Gastroesophageal sphincter (tissue), 4 donors: ENCODE results near the gene ADCY6. TPM values are rescaled to one million over a fixed set of nuclear protein-coding genes. Genes with fewer than 3 reads are reported as not detected.

Experiments used
- ATAC-seq: fragments of 150-250 bp; one replicate; pipeline ENCODE4 v1.9.1; 2016; ENCODE audit warnings: mild to moderate bottlenecking, moderate library complexity
- H3K27ac ChIP-seq, 4 donors: fragments of 200-600 bp; sonication (generic) in 3 of 4; 1 replicate in 3 of 4; 2 replicates in 1 of 4; pipeline ENCODE4 v1.5.1; 2016 to 2019
- H3K27me3 ChIP-seq: fragments of 200-600 bp; sonication (generic); one replicate; pipeline ENCODE4 v1.5.1; 2019
- H3K36me3 ChIP-seq, 2 donors: fragments of 200-600 bp; sonication (generic); one replicate each; pipeline ENCODE4 v1.5.1; 2019; ENCODE audit warnings: control low read depth in 1 of 2
- H3K4me1 ChIP-seq, 3 donors: fragments of 200-600 bp; sonication (generic); 1 replicate in 2 of 3; 2 replicates in 1 of 3; pipeline ENCODE4 v1.5.1; 2016 to 2019; ENCODE audit warnings: control low read depth in 2 of 3
- H3K4me3 ChIP-seq, 2 donors: fragments of 200-600 bp; sonication (generic); one replicate each; pipeline ENCODE4 v1.5.1; 2019; ENCODE audit warnings: mild to moderate bottlenecking in 1 of 2, moderate library complexity in 1 of 2
- H3K9me3 ChIP-seq, 3 donors: fragments of 200-600 bp; sonication (generic); one replicate each; pipeline ENCODE4 v1.5.1; 2017 to 2019; ENCODE audit warnings: control low read depth in 2 of 3
- EP300 ChIP-seq: sonication (generic); formaldehyde crosslinking; IDR thresholded peaks from one replicate; pipeline ENCODE4 v1.6.1; 2017; ENCODE audit warnings: antibody characterized with exemption, mild to moderate bottlenecking
- POLR2A ChIP-seq, 2 donors: fragments of 450-650 bp; IDR thresholded peaks; one replicate each; pipeline ENCODE4 v1.6.1; 2017; ENCODE audit warnings: antibody characterized with exemption in 2 of 2, mild to moderate bottlenecking in 2 of 2, moderate library complexity in 1 of 2
- POLR2AphosphoS5 ChIP-seq: sonication (generic); formaldehyde crosslinking; IDR thresholded peaks from one replicate; pipeline ENCODE4 v1.6.1; 2017; ENCODE audit warnings: antibody characterized with exemption
- WGBS, 2 donors: methylation state at CpG; one replicate each; pipeline ENCODE4 v1.1.5; 2018; ENCODE audit warnings: low coverage in 1 of 2; 5-methylcytosine and 5-hydroxymethylcytosine counted together
- total RNA-seq, 4 donors: library from RNA; depleted of rRNA; stranded (reverse); fragments of >200 nt; gene quantifications; one replicate each; pipeline ENCODE4 v1.1.0, GENCODE V29; 2016
- TF ChIP-seq, protein P1 (sequence below), 4 experiments: fragments of 200-600 bp in 2 of 4; fragments of 450-650 bp in 2 of 4; sonication (generic) in 1 of 4; IDR thresholded peaks; one replicate each; pipeline ENCODE4 v1.5.1; 2017 to 2019; ENCODE audit warnings: antibody characterized with exemption in 4 of 4, mild to moderate bottlenecking in 2 of 4, moderate library complexity in 2 of 4

Gene ADCY6
- total RNA-seq, 4 donors from 2014 or later = 21.9 to 33.0 (median 29.0) TPM

DNA sequence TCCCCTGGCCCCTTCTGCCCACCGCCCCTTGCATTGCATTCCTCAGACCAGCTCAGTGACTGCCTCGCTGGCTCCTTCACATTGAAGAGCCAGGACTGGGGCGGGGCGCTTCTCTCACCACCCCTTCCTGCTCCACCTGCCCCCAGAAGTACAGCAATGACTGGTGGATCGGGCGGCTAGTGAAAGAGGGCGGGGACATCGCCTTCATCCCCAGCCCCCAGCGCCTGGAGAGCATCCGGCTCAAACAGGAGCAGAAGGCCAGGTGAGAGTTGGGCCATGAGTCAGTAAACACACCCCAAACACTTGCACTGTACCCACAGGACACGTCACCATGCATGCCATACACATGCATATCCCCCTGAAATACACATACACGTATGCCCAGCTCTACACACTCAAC is 35.2 kb upstream of the ADCY6 start:
- no peak for ATAC-seq
- Histone ChIP-seq H3K4me3 (no peak overlapping the region), H3K27me3 (no peaks in the 10 kb centered on the region), H3K36me3 (peaks cover 0 to 62% of the 10 kb centered on the region in 2 donors), H3K4me1 (peaks cover 0 to 6% (median under 1%) of the 10 kb centered on the region in 3 donors), H3K27ac (no peak overlapping the region), H3K9me3 (no peaks in the 10 kb centered on the region)
- WGBS, 2 donors = 83 to 93% methylated on average over 1 to 2 of the region's 12 CpGs
- TF ChIP-seq POLR2A (IDR thresholded peaks at IDR 0.05) (no peak), EP300 (no peak), POLR2AphosphoS5 (no peak)
- TF ChIP-seq, protein P1, sequence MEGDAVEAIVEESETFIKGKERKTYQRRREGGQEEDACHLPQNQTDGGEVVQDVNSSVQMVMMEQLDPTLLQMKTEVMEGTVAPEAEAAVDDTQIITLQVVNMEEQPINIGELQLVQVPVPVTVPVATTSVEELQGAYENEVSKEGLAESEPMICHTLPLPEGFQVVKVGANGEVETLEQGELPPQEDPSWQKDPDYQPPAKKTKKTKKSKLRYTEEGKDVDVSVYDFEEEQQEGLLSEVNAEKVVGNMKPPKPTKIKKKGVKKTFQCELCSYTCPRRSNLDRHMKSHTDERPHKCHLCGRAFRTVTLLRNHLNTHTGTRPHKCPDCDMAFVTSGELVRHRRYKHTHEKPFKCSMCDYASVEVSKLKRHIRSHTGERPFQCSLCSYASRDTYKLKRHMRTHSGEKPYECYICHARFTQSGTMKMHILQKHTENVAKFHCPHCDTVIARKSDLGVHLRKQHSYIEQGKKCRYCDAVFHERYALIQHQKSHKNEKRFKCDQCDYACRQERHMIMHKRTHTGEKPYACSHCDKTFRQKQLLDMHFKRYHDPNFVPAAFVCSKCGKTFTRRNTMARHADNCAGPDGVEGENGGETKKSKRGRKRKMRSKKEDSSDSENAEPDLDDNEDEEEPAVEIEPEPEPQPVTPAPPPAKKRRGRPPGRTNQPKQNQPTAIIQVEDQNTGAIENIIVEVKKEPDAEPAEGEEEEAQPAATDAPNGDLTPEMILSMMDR (IDR thresholded peaks at IDR 0.05) = no peak

GRCh38 chr12:48823281-48823680 is 34.4 kb upstream of the ADCY6 start:
- 81 to 100% methylated on average over 1 to 3 of the region's 11 CpGs for WGBS, 2 donors
- H3K36me3 ChIP-seq = peaks cover 0 to 53% of the 10 kb centered on the region in 2 donors

DNA sequence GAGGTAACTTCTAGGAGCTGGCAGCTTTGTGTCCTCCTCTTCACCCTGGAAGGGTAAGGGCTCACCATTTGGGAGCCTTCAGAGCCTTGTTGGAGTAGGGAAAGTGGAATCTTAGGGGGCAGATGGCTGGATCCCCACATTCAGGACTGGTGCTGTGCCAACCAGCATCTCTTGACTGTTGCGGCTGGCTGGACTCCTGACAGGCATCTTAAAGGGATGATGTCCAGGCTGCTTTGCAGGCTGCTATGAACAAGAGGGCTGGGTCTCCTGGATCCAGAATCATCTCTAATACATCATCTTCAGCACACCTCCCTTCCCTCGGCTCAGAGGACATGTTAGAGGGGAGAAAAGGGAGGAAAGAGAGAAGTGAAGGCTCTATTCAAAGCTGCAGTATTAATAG is 33.8 kb upstream of the ADCY6 start:
- H3K27me3 ChIP-seq = no peaks in the 10 kb centered on the region
- no peak overlapping the region for H3K27ac ChIP-seq
- TF ChIP-seq POLR2A (IDR thresholded peaks at IDR 0.05) = no peak
- no peak for TF ChIP-seq EP300
- H3K4me3 ChIP-seq = no peak overlapping the region
- H3K9me3 ChIP-seq = no peaks in the 10 kb centered on the region
- 33 to 83% methylated on average over 1 of the region's 2 CpGs for WGBS, 2 donors
- peaks cover 0 to 16% (median 6%) of the 10 kb centered on the region in 3 donors for H3K4me1 ChIP-seq
- ATAC-seq = no peak
- peaks cover 0 to 48% of the 10 kb centered on the region in 2 donors for H3K36me3 ChIP-seq

More at GRCh38 chr12:48823281-48823680, 34.4 kb upstream of the ADCY6 start:
- peaks cover 0 to 11% (median 3%) of the 10 kb centered on the region in 3 donors for H3K4me1 ChIP-seq
- H3K27ac ChIP-seq = no peak overlapping the region
- TF ChIP-seq POLR2A (IDR thresholded peaks at IDR 0.05) = no peak
- no peak for TF ChIP-seq POLR2AphosphoS5
- no peak for TF ChIP-seq EP300
- no peak overlapping the region for H3K4me3 ChIP-seq
- no peaks in the 10 kb centered on the region for H3K27me3 ChIP-seq
- H3K9me3 ChIP-seq = no peaks in the 10 kb centered on the region
- ATAC-seq = no peak

- peaks cover 0 to 21% (median 11%) of the 10 kb centered on the region in 3 donors for H3K4me1 ChIP-seq
- no peak overlapping the region for H3K27ac ChIP-seq
- H3K27me3 ChIP-seq = no peaks in the 10 kb centered on the region
- TF ChIP-seq, protein P1 (IDR thresholded peaks at IDR 0.05) = no peak
- TF ChIP-seq POLR2AphosphoS5 (no peak), EP300 (no peak), POLR2A (IDR thresholded peaks at IDR 0.05) (no peak)
- peaks cover 0 to 42% of the 10 kb centered on the region in 2 donors for H3K36me3 ChIP-seq
- H3K4me3 ChIP-seq = no peak overlapping the region
- no peak for ATAC-seq
- 89 to 100% methylated on average over 1 to 3 of the region's 5 CpGs for WGBS, 2 donors
- no peaks in the 10 kb centered on the region for H3K9me3 ChIP-seq
Observed at GRCh38 chr12:48822139-48822538, 33.2 kb upstream of the ADCY6 start.

DNA sequence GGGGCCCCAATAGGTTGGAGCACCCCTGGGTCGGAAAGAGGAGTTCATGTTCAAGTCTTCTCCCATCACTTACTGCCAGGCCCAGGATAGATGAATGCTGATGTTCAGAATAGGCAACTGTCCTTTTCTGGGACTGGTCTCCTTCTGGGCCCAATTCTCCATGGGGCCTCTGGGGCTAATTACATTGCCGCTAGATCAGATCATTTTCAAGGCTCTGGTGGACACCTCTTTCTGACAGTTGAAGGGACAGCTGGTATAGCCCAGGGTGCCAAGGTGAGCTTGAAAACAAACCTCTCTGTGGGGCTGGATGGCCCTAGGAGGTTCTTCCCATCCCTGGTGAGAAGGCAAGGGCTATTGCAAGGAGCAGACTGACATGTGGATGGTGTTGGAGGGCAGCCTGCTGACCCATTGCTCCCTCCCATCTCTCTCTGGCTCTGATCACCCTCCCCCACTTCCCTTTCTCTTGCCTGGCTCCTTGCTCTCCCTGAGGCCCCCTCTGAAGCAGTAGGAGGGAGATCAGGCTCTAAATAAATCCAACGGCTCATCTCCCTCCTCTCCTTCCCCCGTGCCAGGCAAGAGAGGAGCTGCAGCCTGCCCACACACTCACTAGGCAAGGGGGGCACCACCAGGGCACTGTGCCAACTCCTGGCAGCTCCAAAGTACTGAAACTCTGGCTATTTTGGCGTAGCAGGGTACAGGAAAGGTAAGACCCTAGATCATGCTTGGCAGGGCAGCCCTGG is 31.3 kb upstream of the ADCY6 start:
- ATAC-seq = no peak

More for the DNA sequence above, 31.3 kb upstream of the ADCY6 start:
- Histone ChIP-seq H3K9me3 (no peaks in the 10 kb centered on the region), H3K27me3 (no peaks in the 10 kb centered on the region), H3K36me3 (peaks cover 0 to 22% of the 10 kb centered on the region in 2 donors), H3K4me3 (no peak overlapping the region), H3K4me1 (peaks cover 0 to 39% (median 26%) of the 10 kb centered on the region in 3 donors), H3K27ac (no peak overlapping the region)
- TF ChIP-seq, protein P1 (IDR thresholded peaks at IDR 0.05) = no peak
- TF ChIP-seq POLR2A (IDR thresholded peaks at IDR 0.05) = no peak
- WGBS, 2 donors = 80 to 100% methylated on average over 1 of the region's 5 CpGs
